Esophagus squamous epithelium (tissue), 4 donors: ENCODE data around the gene CPED1.

Source experiments
- POLR2A ChIP-seq, 4 donors: fragments of 450-650 bp; IDR thresholded peaks; one replicate each; pipeline ENCODE4 v1.6.1; 2017; ENCODE audit warnings: antibody characterized with exemption in 4 of 4, mild to moderate bottlenecking in 4 of 4, moderate library complexity in 3 of 4
- TF ChIP-seq, protein P1 (sequence below), 6 experiments: fragments of 450-650 bp in 4 of 6; fragments of 200-600 bp in 2 of 6; sonication (generic) in 2 of 6; IDR thresholded peaks; one replicate each; pipeline ENCODE4 v1.5.1; 2016 to 2019; ENCODE audit warnings: antibody characterized with exemption in 6 of 6, mild to moderate bottlenecking in 4 of 6, moderate library complexity in 4 of 6

DNA sequence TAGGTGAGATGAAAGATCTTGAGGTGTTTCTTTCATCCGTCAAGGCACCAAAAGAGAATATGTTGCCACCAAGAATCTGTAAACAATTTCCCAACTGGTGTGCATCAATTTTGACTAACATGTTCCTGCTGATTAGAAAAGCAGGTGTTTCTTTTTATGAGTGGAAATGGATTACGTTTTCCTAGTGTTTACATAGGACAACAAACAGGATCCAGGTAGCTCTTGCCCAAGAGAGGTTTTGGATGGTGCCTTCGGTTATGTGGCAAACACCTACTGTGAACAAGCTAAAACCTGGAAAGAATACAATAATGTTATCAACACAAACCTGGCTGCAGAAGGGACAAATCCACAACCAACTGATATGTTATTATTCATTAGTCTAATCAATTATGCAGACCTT is 286.7 kb downstream of the CPED1 start:
- TF ChIP-seq, protein P1, sequence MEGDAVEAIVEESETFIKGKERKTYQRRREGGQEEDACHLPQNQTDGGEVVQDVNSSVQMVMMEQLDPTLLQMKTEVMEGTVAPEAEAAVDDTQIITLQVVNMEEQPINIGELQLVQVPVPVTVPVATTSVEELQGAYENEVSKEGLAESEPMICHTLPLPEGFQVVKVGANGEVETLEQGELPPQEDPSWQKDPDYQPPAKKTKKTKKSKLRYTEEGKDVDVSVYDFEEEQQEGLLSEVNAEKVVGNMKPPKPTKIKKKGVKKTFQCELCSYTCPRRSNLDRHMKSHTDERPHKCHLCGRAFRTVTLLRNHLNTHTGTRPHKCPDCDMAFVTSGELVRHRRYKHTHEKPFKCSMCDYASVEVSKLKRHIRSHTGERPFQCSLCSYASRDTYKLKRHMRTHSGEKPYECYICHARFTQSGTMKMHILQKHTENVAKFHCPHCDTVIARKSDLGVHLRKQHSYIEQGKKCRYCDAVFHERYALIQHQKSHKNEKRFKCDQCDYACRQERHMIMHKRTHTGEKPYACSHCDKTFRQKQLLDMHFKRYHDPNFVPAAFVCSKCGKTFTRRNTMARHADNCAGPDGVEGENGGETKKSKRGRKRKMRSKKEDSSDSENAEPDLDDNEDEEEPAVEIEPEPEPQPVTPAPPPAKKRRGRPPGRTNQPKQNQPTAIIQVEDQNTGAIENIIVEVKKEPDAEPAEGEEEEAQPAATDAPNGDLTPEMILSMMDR (IDR thresholded peaks at IDR 0.05) = no peak
- no peak for TF ChIP-seq POLR2A (IDR thresholded peaks at IDR 0.05)
